Ovary (tissue), 9 donors: Measurements from ENCODE around the gene USP10. TPM values are rescaled to one million over a fixed set of nuclear protein-coding genes. Genes with fewer than 3 reads are reported as not detected.

Experiments used
- DNase-seq, 5 donors: peaks; one replicate each; pipeline ENCODE4 v3.0.0-alpha.2; 2019 to 2020
- H3K27ac ChIP-seq, 2 donors: fragments of 200-600 bp; one replicate each; pipeline versions ENCODE4 v1.5.1 to v1.8.0; 2019 to 2022
- H3K27me3 ChIP-seq: fragments of 200-600 bp; one replicate; pipeline ENCODE4 v1.8.0; 2022
- H3K36me3 ChIP-seq: fragments of 200-600 bp; sonication (generic); one replicate; pipeline ENCODE4 v1.5.1; 2019
- H3K4me1 ChIP-seq: one replicate; pipeline ENCODE4 v1.8.1; 2013; ENCODE audit warnings: mild to moderate bottlenecking, moderate library complexity; ENCODE audit not compliant: insufficient read depth
- H3K4me3 ChIP-seq: fragments of 200-600 bp; sonication (generic); one replicate; pipeline ENCODE4 v1.5.1; 2017
- H3K9me3 ChIP-seq, 2 donors: fragments of 200-600 bp in 1 of 2; sonication (generic) in 1 of 2; one replicate each; pipeline versions ENCODE4 v1.5.1 to v1.8.1; 2013 to 2019; ENCODE audit warnings: mild to moderate bottlenecking in 1 of 2, moderate library complexity in 1 of 2
- CTCF ChIP-seq, 3 donors: fragments of 450-650 bp in 2 of 3; fragments of 200-600 bp in 1 of 3; IDR thresholded peaks; one replicate each; pipeline versions ENCODE4 v1.5.1 to v1.8.0; 2016 to 2022; ENCODE audit warnings: antibody characterized with exemption in 3 of 3, mild to moderate bottlenecking in 1 of 3
- EP300 ChIP-seq: sonication (generic); formaldehyde crosslinking; IDR thresholded peaks from one replicate; pipeline ENCODE4 v1.6.1; 2017; ENCODE audit warnings: antibody characterized with exemption
- POLR2A ChIP-seq: fragments of 450-650 bp; IDR thresholded peaks from one replicate; pipeline ENCODE4 v1.6.1; 2017; ENCODE audit warnings: antibody characterized with exemption, mild to moderate bottlenecking, moderate library complexity
- WGBS, 3 donors: extraction: QIAGEN DNeasy Blood & Tissue Kit in 1 of 3; methylation state at CpG; one replicate each; pipeline versions ENCODE4 v1.1.5 to v1.1.7; 2013 to 2017; 5-methylcytosine and 5-hydroxymethylcytosine counted together
- intact Hi-C, 4 donors: fragments of 100-400 bp; cut with DNase I; formaldehyde crosslinking; loops; one replicate each; pipeline versions ENCODE4 v1.11.0 to v1.15.1; 2022 to 2023
- polyA plus RNA-seq, 2 donors: library from polyadenylated mRNA; stranded (reverse); fragments of 200-250 nt in 1 of 2; fragments of 350-450 nt in 1 of 2; fragmentation: Illumina TruSeq in 1 of 2; extraction: RNeasy Lipid Tissue Mini Kit (QIAGEN cat#74804) in 1 of 2; gene quantifications; one replicate each; pipeline ENCODE4 v1.2.3, GENCODE V29; 2013 to 2014
- total RNA-seq, 7 donors: library from RNA; depleted of rRNA in 2 of 7; stranded (reverse); fragments of >200 nt in 2 of 7; fragmentation: NEBNext Ultra II Directional in 3 of 7; extraction: Animal tissue kit (Norgen Biotek cat#: 25700) in 3 of 7; gene quantifications; one replicate each; pipeline versions ENCODE4 v1.1.0 to v1.2.4, GENCODE V29; 2016 to 2023
- donor health status: DM: no; HTN: no; CAD: no; lungs with moderate emphysema.
- donor health status: DM: no; HTN: no; CAD: no.
- donor health status: Bipolar disorder and iron deficiency.
- donor health status: DM: yes; HTN: yes; CAD: no.
- donor health status: DM: no; HTN: no; CAD: no.
- donor health status: DM: yes; HTN: yes; CAD: no.

The USP10 gene
- total and polyA plus RNA-seq, 9 donors, result 24.6 to 98.8 (median 71.4) TPM

GRCh38 chr16:84722068-84722467, 22.3 kb downstream of the USP10 start:
- Histone ChIP-seq H3K4me1 (peaks cover 7% of the 10 kb centered on the region), H3K36me3 (no peaks in the 10 kb centered on the region), H3K27me3 (no peaks in the 10 kb centered on the region), H3K4me3 (no peak overlapping the region), H3K27ac (no peak overlapping the region), H3K9me3 (no peaks in the 10 kb centered on the region)
- WGBS, 3 donors, result 96 to 100% (median 100%) methylated on average over 1 of the region's 1 CpG
- TF ChIP-seq EP300 (no peak), CTCF (IDR thresholded peaks at IDR 0.05) (no peak), POLR2A (no peak)
- intact Hi-C loops, result loop anchor here in 2 of 4 donors (5.0 to 10.0 kb wide), 2 partner anchors 47 to 210 kb away; no protein-coding TSS in a partner anchor
- no peak for DNase-seq

GRCh38 chr16:84723906-84724305, 24.1 kb downstream of the USP10 start:
- H3K27ac ChIP-seq, result no peak overlapping the region
- TF ChIP-seq POLR2A, result no peak
- TF ChIP-seq EP300, result no peak
- no peak for TF ChIP-seq CTCF (IDR thresholded peaks at IDR 0.05)
- no peaks in the 10 kb centered on the region for H3K9me3 ChIP-seq
- peaks cover 7% of the 10 kb centered on the region for H3K4me1 ChIP-seq
- no peaks in the 10 kb centered on the region for H3K27me3 ChIP-seq
- H3K4me3 ChIP-seq, result no peak overlapping the region
- DNase-seq, result no peak
- intact Hi-C loops, result loop anchor here in 2 of 4 donors (5.0 to 10.0 kb wide), 2 partner anchors 49 to 212 kb away; no protein-coding TSS in a partner anchor
- WGBS, 3 donors, result 93 to 97% (median 94%) methylated on average over 1 of the region's 1 CpG
- no peaks in the 10 kb centered on the region for H3K36me3 ChIP-seq

GRCh38 chr16:84724606-84725309, 25.0 kb downstream of the USP10 start:
- no peaks in the 10 kb centered on the region for H3K9me3 ChIP-seq
- WGBS, 3 donors, result 48 to 59% (median 54%) methylated on average over 6 of the region's 6 CpGs
- DNase-seq, result no peak
- H3K4me1 ChIP-seq, result peaks cover 8% of the 10 kb centered on the region
- H3K36me3 ChIP-seq, result no peaks in the 10 kb centered on the region
- no peak overlapping the region for H3K27ac ChIP-seq
- H3K27me3 ChIP-seq, result no peaks in the 10 kb centered on the region
- intact Hi-C loops, result loop anchor here (5.0 to 10.0 kb wide), 3 partner anchors 50 to 212 kb away; no protein-coding TSS in a partner anchor
- TF ChIP-seq CTCF (IDR thresholded peaks at IDR 0.05), result no peak
- no peak overlapping the region for H3K4me3 ChIP-seq

GRCh38 chr16:84725481-84726078, 25.8 kb downstream of the USP10 start:
- H3K4me1 ChIP-seq, result peaks cover 7% of the 10 kb centered on the region
- H3K4me3 ChIP-seq, result no peak overlapping the region
- 67 to 71% (median 67%) methylated on average over 9 of the region's 9 CpGs for WGBS, 3 donors
- H3K27ac ChIP-seq, result no peak overlapping the region
- DNase-seq, result peak in 1 of 5 donors; percentile 31
- H3K36me3 ChIP-seq, result no peaks in the 10 kb centered on the region
- TF ChIP-seq CTCF (IDR thresholded peaks at IDR 0.05), result no peak
- TF ChIP-seq POLR2A, result no peak
- no peak for TF ChIP-seq EP300
- no peaks in the 10 kb centered on the region for H3K27me3 ChIP-seq
- H3K9me3 ChIP-seq, result no peaks in the 10 kb centered on the region
- intact Hi-C loops, result loop anchor here (2.0 to 10.0 kb wide), 4 partner anchors 51 to 213 kb away; no protein-coding TSS in a partner anchor
